GM23248 (cell line): ENCODE measurements around the gene PPP1R12B. TPM values are rescaled to one million over a fixed set of nuclear protein-coding genes. Genes with fewer than 3 reads are reported as not detected.
A peak's percentile ranks its signal among the peaks of the same experiment; 100 is the strongest.

Experiments used
- DNase-seq: peaks from one replicate; pipeline ENCODE4 v3.0.0-alpha.2; 2015
- H2AFZ ChIP-seq: fragments of 200-600 bp; sonication (generic); 2 replicates; pipeline ENCODE4 v1.6.1; 2016; ENCODE audit warnings: antibody characterized with exemption
- H3F3A ChIP-seq: fragments of 200-600 bp; sonication (generic); 2 replicates; pipeline ENCODE4 v1.6.1; 2016; ENCODE audit warnings: mild to moderate bottlenecking, antibody characterized with exemption, mixed run types; ENCODE audit not compliant: insufficient read depth
- H3K27ac ChIP-seq: fragments of 200-600 bp; sonication (generic); 2 replicates; pipeline ENCODE4 v1.5.1; 2016; ENCODE audit warnings: mild to moderate bottlenecking
- H3K27me3 ChIP-seq: fragments of 200-600 bp; sonication (generic); replicated peaks from 2 replicates; pipeline ENCODE4 v1.6.1; 2016; ENCODE audit warnings: mild to moderate bottlenecking; ENCODE audit not compliant: insufficient read depth
- H3K36me3 ChIP-seq: fragments of 200-600 bp; sonication (generic); 2 replicates; pipeline ENCODE4 v1.6.1; 2016; ENCODE audit warnings: low read depth, mild to moderate bottlenecking
- H3K4me1 ChIP-seq: fragments of 200-600 bp; sonication (generic); 2 replicates; pipeline ENCODE4 v1.6.1; 2016; ENCODE audit warnings: mild to moderate bottlenecking; ENCODE audit not compliant: insufficient read depth
- H3K4me2 ChIP-seq: fragments of 200-600 bp; sonication (generic); one replicate; pipeline ENCODE4 v1.6.1; 2016; ENCODE audit warnings: mild to moderate bottlenecking; ENCODE audit not compliant: unreplicated experiment
- H3K4me3 ChIP-seq: fragments of 200-600 bp; sonication (generic); 2 replicates; pipeline ENCODE4 v1.5.1; 2016; ENCODE audit warnings: mild to moderate bottlenecking
- H3K79me2 ChIP-seq: fragments of 200-600 bp; sonication (generic); 2 replicates; pipeline ENCODE4 v1.6.1; 2016; ENCODE audit warnings: mild to moderate bottlenecking; ENCODE audit not compliant: insufficient read depth
- H3K9ac ChIP-seq: fragments of 200-600 bp; sonication (generic); 2 replicates; pipeline ENCODE4 v1.6.1; 2016; ENCODE audit warnings: mild to moderate bottlenecking
- H3K9me2 ChIP-seq: fragments of 200-600 bp; sonication (generic); 2 replicates; pipeline ENCODE4 v1.6.1; 2016; ENCODE audit warnings: mixed run types, mild to moderate bottlenecking, moderate library complexity; ENCODE audit not compliant: insufficient read depth
- H3K9me3 ChIP-seq: fragments of 200-600 bp; sonication (generic); one replicate; pipeline ENCODE4 v1.6.1; 2017; ENCODE audit warnings: low read depth
- H4K20me1 ChIP-seq: fragments of 200-600 bp; sonication (generic); 2 replicates; pipeline ENCODE4 v1.6.0; 2016; ENCODE audit not compliant: insufficient read depth
- EZH2 ChIP-seq: fragments of 200-600 bp; sonication (generic); IDR thresholded peaks from 2 replicates; pipeline ENCODE4 v1.6.1; 2018; ENCODE audit warnings: antibody characterized with exemption, mild to moderate bottlenecking; ENCODE audit not compliant: insufficient read depth, poor library complexity, severe bottlenecking
- EZH2phosphoT487 ChIP-seq: fragments of 200-600 bp; sonication (generic); IDR thresholded peaks from 2 replicates; pipeline ENCODE4 v1.6.1; 2018; ENCODE audit warnings: antibody characterized with exemption, moderate library complexity, mild to moderate bottlenecking, low read depth; ENCODE audit not compliant: insufficient read depth
- WGBS, 2 experiments: methylation state at CpG; one replicate each; pipeline ENCODE4 v1.1.6; 2015 to 2017; ENCODE audit warnings: low lambda C conversion rate in 2 of 2, low coverage in 1 of 2; ENCODE audit errors: missing lambda C conversion rate in 2 of 2; 5-methylcytosine and 5-hydroxymethylcytosine counted together
- in situ Hi-C: fragments of 300-500 bp; cut with MboI; formaldehyde crosslinking; loops from 2 replicates; pipeline ENCODE4 v1.15.0; 2020
- polyA plus RNA-seq: library from polyadenylated mRNA; unstranded; fragments of >200 nt; fragmentation: Nextera tagmentation; extraction: Ambion mirVana; gene quantifications from 2 replicates; pipeline ENCODE4 v1.2.1, GENCODE V29; 2016
- total RNA-seq: library from RNA; depleted of rRNA; stranded (reverse); fragments of >200 nt; shearing (Covaris generic); gene quantifications from 2 replicates; pipeline ENCODE4 v1.2.3, GENCODE V29; 2014; rRNA removed

PPP1R12B gene, protein sequence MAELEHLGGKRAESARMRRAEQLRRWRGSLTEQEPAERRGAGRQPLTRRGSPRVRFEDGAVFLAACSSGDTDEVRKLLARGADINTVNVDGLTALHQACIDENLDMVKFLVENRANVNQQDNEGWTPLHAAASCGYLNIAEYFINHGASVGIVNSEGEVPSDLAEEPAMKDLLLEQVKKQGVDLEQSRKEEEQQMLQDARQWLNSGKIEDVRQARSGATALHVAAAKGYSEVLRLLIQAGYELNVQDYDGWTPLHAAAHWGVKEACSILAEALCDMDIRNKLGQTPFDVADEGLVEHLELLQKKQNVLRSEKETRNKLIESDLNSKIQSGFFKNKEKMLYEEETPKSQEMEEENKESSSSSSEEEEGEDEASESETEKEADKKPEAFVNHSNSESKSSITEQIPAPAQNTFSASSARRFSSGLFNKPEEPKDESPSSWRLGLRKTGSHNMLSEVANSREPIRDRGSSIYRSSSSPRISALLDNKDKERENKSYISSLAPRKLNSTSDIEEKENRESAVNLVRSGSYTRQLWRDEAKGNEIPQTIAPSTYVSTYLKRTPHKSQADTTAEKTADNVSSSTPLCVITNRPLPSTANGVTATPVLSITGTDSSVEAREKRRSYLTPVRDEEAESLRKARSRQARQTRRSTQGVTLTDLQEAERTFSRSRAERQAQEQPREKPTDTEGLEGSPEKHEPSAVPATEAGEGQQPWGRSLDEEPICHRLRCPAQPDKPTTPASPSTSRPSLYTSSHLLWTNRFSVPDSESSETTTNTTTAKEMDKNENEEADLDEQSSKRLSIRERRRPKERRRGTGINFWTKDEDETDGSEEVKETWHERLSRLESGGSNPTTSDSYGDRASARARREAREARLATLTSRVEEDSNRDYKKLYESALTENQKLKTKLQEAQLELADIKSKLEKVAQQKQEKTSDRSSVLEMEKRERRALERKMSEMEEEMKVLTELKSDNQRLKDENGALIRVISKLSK
- total RNA-seq = 2.3 and 14.6 TPM in 2 replicates
- 2.5 and 3.6 TPM in 2 replicates for polyA plus RNA-seq

- Histone ChIP-seq H3K9me2 (no peaks in the 10 kb centered on the region), H4K20me1 (no peaks in the 10 kb centered on the region), H3F3A (no peaks in the 10 kb centered on the region), H3K36me3 (no peaks in the 10 kb centered on the region), H3K4me2 (peak within 1 kb of the TSS; percentile 95), H3K4me1 (peaks cover 9% of the 10 kb centered on the region), H3K27me3 (no peaks in the 10 kb centered on the region), H3K27ac (peak within 1 kb of the TSS; percentile 89), H3K9ac (peak within 1 kb of the TSS; percentile 95), H2AFZ (peak within 1 kb of the TSS; percentile 88), H3K79me2 (peaks cover 49% of the 10 kb centered on the region), H3K9me3 (no peaks in the 10 kb centered on the region), H3K4me3 (peak within 1 kb of the TSS; percentile 93)
- in situ Hi-C loops = no loop called here
- 1% methylated on average over 60 of the region's 60 CpGs for WGBS, 2 experiments
- peak; percentile 100 for DNase-seq
- no peak for TF ChIP-seq EZH2phosphoT487
- TF ChIP-seq EZH2 = no peak
Measured at GRCh38 chr1:202348509-202349205, at the start of gene PPP1R12B. Gene PPP1R12B, plus strand, starts transcription at chr1:202348699. Its CDS starts 153 bp downstream, at chr1:202348852.

DNA sequence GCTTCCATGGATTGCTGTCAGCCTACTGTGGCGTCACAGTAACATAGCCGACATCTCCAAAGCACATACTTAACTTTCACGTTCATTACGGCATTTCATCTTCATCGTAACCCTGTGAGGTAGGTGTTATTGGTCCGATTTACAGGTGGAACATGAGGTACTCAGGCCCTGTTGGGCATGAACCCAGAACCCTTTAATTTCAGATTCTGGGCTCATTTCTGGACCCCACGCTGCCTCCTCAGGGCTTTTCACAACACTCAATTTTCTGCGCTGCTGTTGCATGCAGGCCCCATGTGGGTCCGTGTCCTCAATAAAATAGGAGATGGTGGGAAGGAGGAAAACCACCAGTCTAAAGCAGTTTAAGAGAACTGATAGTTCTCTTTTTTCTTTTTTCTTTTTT, 46.3 kb upstream of the PPP1R12B start:
- TF ChIP-seq EZH2phosphoT487 (no peak), EZH2 (no peak)
- Histone ChIP-seq H3K9me2 (no peaks in the 10 kb centered on the region), H3F3A (no peaks in the 10 kb centered on the region), H3K36me3 (no peaks in the 10 kb centered on the region), H3K79me2 (no peaks in the 10 kb centered on the region), H3K9me3 (no peaks in the 10 kb centered on the region), H3K27ac (no peak overlapping the region), H3K4me1 (no peaks in the 10 kb centered on the region), H3K4me3 (no peak overlapping the region), H3K4me2 (no peak overlapping the region), H3K9ac (no peak overlapping the region), H2AFZ (no peak overlapping the region), H3K27me3 (peaks cover 16% of the 10 kb centered on the region), H4K20me1 (no peaks in the 10 kb centered on the region)
- 82 to 85% methylated on average over 9 of the region's 9 CpGs for WGBS, 2 experiments
- DNase-seq = no peak
- in situ Hi-C loops = no loop called here

- H3K4me2 ChIP-seq = no peak overlapping the region
- no peak overlapping the region for H3K9ac ChIP-seq
- in situ Hi-C loops = no loop called here
- no peak for DNase-seq
- no peak overlapping the region for H3K27ac ChIP-seq
- WGBS, 2 experiments = 79 to 91% methylated on average over 7 to 9 of the region's 9 CpGs
- H4K20me1 ChIP-seq = no peaks in the 10 kb centered on the region
- H3K79me2 ChIP-seq = no peaks in the 10 kb centered on the region
- peaks cover 25% of the 10 kb centered on the region for H3K27me3 ChIP-seq
- no peaks in the 10 kb centered on the region for H3F3A ChIP-seq
- no peak overlapping the region for H3K4me3 ChIP-seq
- H3K4me1 ChIP-seq = no peaks in the 10 kb centered on the region
- H3K36me3 ChIP-seq = no peaks in the 10 kb centered on the region
- no peak overlapping the region for H2AFZ ChIP-seq
- TF ChIP-seq EZH2 = no peak
- no peak for TF ChIP-seq EZH2phosphoT487
- H3K9me2 ChIP-seq = no peaks in the 10 kb centered on the region
- H3K9me3 ChIP-seq = no peaks in the 10 kb centered on the region
Measured at GRCh38 chr1:202304375-202304774, 44.1 kb upstream of the PPP1R12B start.

DNA sequence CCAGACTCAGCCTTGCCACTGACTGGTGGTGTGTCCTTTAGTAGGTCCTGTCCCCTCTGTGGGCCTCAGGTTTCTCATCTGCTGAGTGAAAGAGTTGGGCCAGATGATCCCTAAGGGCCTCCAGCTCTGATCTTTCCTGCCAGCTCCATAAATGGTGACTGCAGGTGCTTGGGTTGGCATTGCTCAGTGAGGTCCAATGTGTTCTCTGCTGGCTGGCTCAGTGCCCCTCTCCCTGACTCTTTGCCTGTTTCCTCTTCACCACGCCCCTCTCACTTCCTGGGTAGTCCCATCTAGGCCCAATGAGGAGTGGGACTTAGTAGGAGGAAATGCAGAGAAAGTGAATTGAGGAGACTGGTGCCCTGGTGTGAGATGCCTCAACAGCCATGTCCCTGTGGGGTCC, 43.3 kb upstream of the PPP1R12B start:
- Histone ChIP-seq H3K4me1 (no peaks in the 10 kb centered on the region), H3K27ac (no peak overlapping the region), H3K9ac (no peak overlapping the region), H3K9me3 (no peaks in the 10 kb centered on the region), H3K79me2 (no peaks in the 10 kb centered on the region), H3K9me2 (no peaks in the 10 kb centered on the region), H3K27me3 (peaks cover 23% of the 10 kb centered on the region), H3K4me2 (no peak overlapping the region), H4K20me1 (no peaks in the 10 kb centered on the region), H3K4me3 (no peak overlapping the region), H2AFZ (no peak overlapping the region), H3K36me3 (no peaks in the 10 kb centered on the region), H3F3A (no peaks in the 10 kb centered on the region)
- no peak for DNase-seq
- WGBS, 2 experiments = 40 to 41% methylated on average over 1 of the region's 1 CpG
- TF ChIP-seq EZH2 (no peak), EZH2phosphoT487 (no peak)
- in situ Hi-C loops = no loop called here
